ENCODE results near the gene ARF6.

DNA sequence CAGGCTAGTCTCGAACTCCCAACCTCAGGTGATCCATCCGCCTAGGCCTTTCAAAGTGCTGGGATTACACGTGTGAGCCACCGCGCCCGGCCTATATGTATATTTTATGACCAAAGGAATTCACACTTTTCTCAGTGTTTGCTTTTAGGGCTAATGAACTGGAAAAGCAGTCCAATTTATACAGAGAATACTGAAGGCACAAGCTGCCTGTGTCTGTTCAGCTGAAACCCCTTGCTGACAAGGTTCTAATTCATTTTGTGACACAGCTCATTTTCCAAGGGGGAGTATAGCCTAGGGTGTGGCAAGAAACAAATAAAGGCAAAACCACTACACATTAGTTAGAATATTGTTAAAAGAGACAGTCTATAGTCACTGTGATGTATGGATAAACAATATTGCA lies 22.0 kb upstream of the ARF6 start:
- TF ChIP-seq, protein P1, sequence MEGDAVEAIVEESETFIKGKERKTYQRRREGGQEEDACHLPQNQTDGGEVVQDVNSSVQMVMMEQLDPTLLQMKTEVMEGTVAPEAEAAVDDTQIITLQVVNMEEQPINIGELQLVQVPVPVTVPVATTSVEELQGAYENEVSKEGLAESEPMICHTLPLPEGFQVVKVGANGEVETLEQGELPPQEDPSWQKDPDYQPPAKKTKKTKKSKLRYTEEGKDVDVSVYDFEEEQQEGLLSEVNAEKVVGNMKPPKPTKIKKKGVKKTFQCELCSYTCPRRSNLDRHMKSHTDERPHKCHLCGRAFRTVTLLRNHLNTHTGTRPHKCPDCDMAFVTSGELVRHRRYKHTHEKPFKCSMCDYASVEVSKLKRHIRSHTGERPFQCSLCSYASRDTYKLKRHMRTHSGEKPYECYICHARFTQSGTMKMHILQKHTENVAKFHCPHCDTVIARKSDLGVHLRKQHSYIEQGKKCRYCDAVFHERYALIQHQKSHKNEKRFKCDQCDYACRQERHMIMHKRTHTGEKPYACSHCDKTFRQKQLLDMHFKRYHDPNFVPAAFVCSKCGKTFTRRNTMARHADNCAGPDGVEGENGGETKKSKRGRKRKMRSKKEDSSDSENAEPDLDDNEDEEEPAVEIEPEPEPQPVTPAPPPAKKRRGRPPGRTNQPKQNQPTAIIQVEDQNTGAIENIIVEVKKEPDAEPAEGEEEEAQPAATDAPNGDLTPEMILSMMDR (IDR thresholded peaks at IDR 0.05; ENCODE audit: low read depth, low read length): no peak
- TF ChIP-seq EZH2phosphoT487 (IDR thresholded peaks at IDR 0.05; ENCODE audit: low read depth): no peak
